ENCODE results near the gene MAX.

DNA sequence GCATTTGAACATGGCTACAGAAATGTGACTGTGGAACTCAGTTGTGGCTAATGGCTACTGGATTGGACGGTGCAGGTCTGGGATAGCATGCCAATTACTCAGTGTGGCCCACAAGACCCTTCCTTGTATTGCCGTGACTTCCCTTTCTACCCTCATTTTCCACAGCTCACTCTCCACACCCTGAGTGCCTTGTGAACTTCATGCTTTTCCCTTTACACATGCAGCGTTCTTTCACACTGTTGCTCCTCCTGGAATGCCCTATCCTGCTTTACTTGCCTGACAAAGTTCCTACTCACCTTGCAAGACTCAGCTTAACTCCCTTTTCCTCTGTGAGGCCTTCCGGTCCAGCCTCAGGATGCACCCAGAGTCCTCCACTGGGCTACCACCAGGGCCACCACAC, 46.8 kb upstream of the MAX start:
- TF ChIP-seq, protein P1, sequence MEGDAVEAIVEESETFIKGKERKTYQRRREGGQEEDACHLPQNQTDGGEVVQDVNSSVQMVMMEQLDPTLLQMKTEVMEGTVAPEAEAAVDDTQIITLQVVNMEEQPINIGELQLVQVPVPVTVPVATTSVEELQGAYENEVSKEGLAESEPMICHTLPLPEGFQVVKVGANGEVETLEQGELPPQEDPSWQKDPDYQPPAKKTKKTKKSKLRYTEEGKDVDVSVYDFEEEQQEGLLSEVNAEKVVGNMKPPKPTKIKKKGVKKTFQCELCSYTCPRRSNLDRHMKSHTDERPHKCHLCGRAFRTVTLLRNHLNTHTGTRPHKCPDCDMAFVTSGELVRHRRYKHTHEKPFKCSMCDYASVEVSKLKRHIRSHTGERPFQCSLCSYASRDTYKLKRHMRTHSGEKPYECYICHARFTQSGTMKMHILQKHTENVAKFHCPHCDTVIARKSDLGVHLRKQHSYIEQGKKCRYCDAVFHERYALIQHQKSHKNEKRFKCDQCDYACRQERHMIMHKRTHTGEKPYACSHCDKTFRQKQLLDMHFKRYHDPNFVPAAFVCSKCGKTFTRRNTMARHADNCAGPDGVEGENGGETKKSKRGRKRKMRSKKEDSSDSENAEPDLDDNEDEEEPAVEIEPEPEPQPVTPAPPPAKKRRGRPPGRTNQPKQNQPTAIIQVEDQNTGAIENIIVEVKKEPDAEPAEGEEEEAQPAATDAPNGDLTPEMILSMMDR (IDR thresholded peaks at IDR 0.05; ENCODE audit: low read depth, low read length), result no peak
- no peak for TF ChIP-seq MYC (IDR thresholded peaks at IDR 0.05; ENCODE audit: low read depth, low read length)

Data from NB4 (cell line).